GM12878 (cell line): ENCODE data around the gene RCAN2. TPM values are rescaled to one million over a fixed set of nuclear protein-coding genes. Genes with fewer than 3 reads are reported as not detected.

Experiments
- ATAC-seq: fragments of 200-7000 bp; cut with Tn5 transposase; 3 replicates; pipeline ENCODE4 v1.9.1; 2020; ENCODE audit warnings: mild to moderate bottlenecking, moderate library complexity
- BruUV-seq: library from RNA; stranded (reverse); fragments of 400-500 nt; replicated peaks from 2 replicates; lab custom pipeline; 2021; lab: Mats Ljungman, UMichigan
- CTCF ChIA-PET: fragments of 300-600 bp; sonication (Branson Sonifier 250); formaldehyde crosslinking; extraction: SDS; loops from one replicate; lab custom pipeline; 2021; ENCODE audit warnings: inconsistent platforms; lab: Yijun Ruan, JAX
- POLR2A ChIA-PET: fragments of 350-600 bp; formaldehyde crosslinking; extraction: SDS; loops from one replicate; lab custom pipeline; 2021; ENCODE audit warnings: inconsistent platforms; lab: Charles Lee
- RAD21 ChIA-PET: fragments of 300-600 bp; sonication (Branson Sonifier 250); formaldehyde crosslinking; loops from one replicate; lab custom pipeline; 2023; ENCODE audit warnings: antibody characterized with exemption; ENCODE audit not compliant: unreplicated experiment; lab: Charles Lee
- SMC1A ChIA-PET: fragments of 300-600 bp; sonication (Branson Sonifier 250); formaldehyde crosslinking; loops from one replicate; lab custom pipeline; 2023; ENCODE audit not compliant: unreplicated experiment, uncharacterized antibody; lab: Charles Lee
- DNase-seq: peaks from one replicate; pipeline ENCODE4 v3.0.0-alpha.2; 2011; ENCODE audit warnings: low read depth, low spot score
- FAIRE-seq: peaks from 3 replicates; lab custom pipeline; 2011; peaks lifted over from hg19 to GRCh38; lab: Jason Lieb, UNC
- H2AFZ ChIP-seq: 2 replicates; pipeline ENCODE4 v1.6.0; 2011; ENCODE audit warnings: low read depth, low read length, control low read depth; ENCODE audit not compliant: control insufficient read depth
- H3K27ac ChIP-seq: 2 replicates; pipeline ENCODE4 v1.5.1; 2011; ENCODE audit warnings: control low read depth; ENCODE audit not compliant: control insufficient read depth, insufficient read depth
- H3K27me3 ChIP-seq, 2 experiments: replicated peaks in 1 of 2; 2 replicates each; pipeline versions ENCODE4 v1.6.0 to v1.6.1; 2011; ENCODE audit warnings: low read length in 1 of 2; ENCODE audit not compliant: control insufficient read depth in 2 of 2, insufficient read depth in 2 of 2
- H3K36me3 ChIP-seq, 2 experiments: 2 replicates each; pipeline ENCODE4 v1.5.1; 2011; ENCODE audit warnings: low read length in 1 of 2; ENCODE audit not compliant: control insufficient read depth in 2 of 2, insufficient read depth in 2 of 2
- H3K4me1 ChIP-seq: 2 replicates; pipeline ENCODE4 v1.6.1; 2011; ENCODE audit warnings: mild to moderate bottlenecking, low read length, moderate library complexity, mixed read lengths; ENCODE audit not compliant: control insufficient read depth, insufficient read depth
- H3K4me2 ChIP-seq: 2 replicates; pipeline ENCODE4 v1.6.0; 2011; ENCODE audit warnings: control low read depth; ENCODE audit not compliant: control insufficient read depth, insufficient read depth
- H3K4me3 ChIP-seq: fragments of 200-600 bp; sonication (generic); 2 replicates; pipeline ENCODE4 v1.5.1; 2016
- H3K79me2 ChIP-seq: 2 replicates; pipeline ENCODE4 v1.6.0; 2011; ENCODE audit warnings: low read length; ENCODE audit not compliant: control insufficient read depth, insufficient read depth
- H3K9ac ChIP-seq: 2 replicates; pipeline ENCODE4 v1.8.0; 2011; ENCODE audit warnings: low read length, control low read depth, mixed read lengths; ENCODE audit not compliant: control insufficient read depth, insufficient read depth
- H3K9me3 ChIP-seq: replicated peaks from 3 replicates; pipeline ENCODE4 v1.5.1; 2011; ENCODE audit warnings: mild to moderate bottlenecking, low read length; ENCODE audit not compliant: control insufficient read depth, insufficient read depth
- H4K20me1 ChIP-seq: 2 replicates; pipeline ENCODE4 v1.6.0; 2011; ENCODE audit not compliant: control insufficient read depth, insufficient read depth
- CHD2 ChIP-seq: IDR thresholded peaks from 2 replicates; pipeline ENCODE4 v1.6.1; 2011; ENCODE audit warnings: low read depth, low read length, improper control_type of control experiment, borderline replicate concordance
- HDAC6 ChIP-seq: fragments of 200-600 bp; sonication (generic); IDR thresholded peaks from one replicate; pipeline ENCODE4 v1.8.0; 2017; ENCODE audit warnings: antibody characterized with exemption; ENCODE audit not compliant: unreplicated experiment
- IKZF1 ChIP-seq: fragments of 450-650 bp; conservative IDR thresholded peaks from 2 replicates; pipeline ENCODE4 v1.6.1; 2017; ENCODE audit warnings: antibody characterized with exemption, mild to moderate bottlenecking
- KAT2A ChIP-seq: conservative IDR thresholded peaks from 2 replicates; pipeline ENCODE4 v1.6.1; 2011; ENCODE audit warnings: low read depth, low read length; ENCODE audit not compliant: control insufficient read depth
- KLF5 ChIP-seq: fragments of 450-650 bp; IDR thresholded peaks from 2 replicates; pipeline ENCODE4 v1.6.1; 2014; ENCODE audit warnings: mild to moderate bottlenecking; ENCODE audit not compliant: partially characterized antibody
- NBN ChIP-seq: fragments of 450-650 bp; IDR thresholded peaks from 2 replicates; pipeline ENCODE4 v1.6.1; 2016
- RB1 ChIP-seq: fragments of 450-650 bp; formaldehyde crosslinking; IDR thresholded peaks from 2 replicates; pipeline ENCODE4 v1.6.1; 2017; ENCODE audit warnings: mild to moderate bottlenecking, borderline replicate concordance
- RUNX3 ChIP-seq: IDR thresholded peaks from 2 replicates; pipeline ENCODE4 v1.6.1; 2012; ENCODE audit warnings: low read length, inconsistent platforms
- SP1 ChIP-seq: IDR thresholded peaks from one replicate; pipeline ENCODE4 v1.6.1; 2011; ENCODE audit warnings: low read depth, low read length
- SPI1 ChIP-seq: IDR thresholded peaks from 2 replicates; pipeline ENCODE4 v1.6.1; 2011; ENCODE audit warnings: low read depth, mild to moderate bottlenecking, low read length, moderate library complexity, borderline replicate concordance; ENCODE audit not compliant: insufficient read depth
- SUZ12 ChIP-seq: fragments of 200-600 bp; sonication (generic); IDR thresholded peaks from one replicate; pipeline ENCODE4 v1.6.1; 2018; ENCODE audit warnings: antibody characterized with exemption, mild to moderate bottlenecking; ENCODE audit not compliant: unreplicated experiment
- YBX1 ChIP-seq: fragments of 450-650 bp; IDR thresholded peaks from 2 replicates; pipeline ENCODE4 v1.6.1; 2016; ENCODE audit warnings: antibody characterized with exemption
- YY1 ChIP-seq: IDR thresholded peaks from 2 replicates; pipeline ENCODE4 v1.6.1; 2011; ENCODE audit warnings: low read depth, mild to moderate bottlenecking, low read length
- in situ Hi-C: fragments of 300-500 bp; cut with MboI; formaldehyde crosslinking; loops from 9 replicates; pipeline ENCODE4 v1.14.3; 2018; ENCODE audit warnings: mixed read lengths
- intact Hi-C: fragments of 100-400 bp; cut with micrococcal nuclease; formaldehyde crosslinking; loops from one replicate; pipeline ENCODE4 v1.14.2; 2022; ENCODE audit not compliant: unreplicated experiment
- polyA plus RNA-seq, 11 experiments: library from polyadenylated mRNA; depleted of rRNA in 4 of 11; unstranded in 6 of 11; stranded (reverse) in 5 of 11; fragments of >200 nt; fragmentation: Nextera tagmentation in 4 of 11; fragmentation: Illumina TruSeq in 1 of 11; extraction: Ambion mirVana in 4 of 11; extraction: Trizol in 1 of 11; gene quantifications; 1 replicate in 1 of 11; 2 replicates in 10 of 11; pipeline versions ENCODE4 v1.2.1 to v1.2.3, GENCODE V29; 2011 to 2016; ENCODE audit warnings: inconsistent platforms in 2 of 11, missing spikeins in 2 of 11, low read depth in 1 of 11
- total RNA-seq, 4 experiments: library from RNA; depleted of rRNA in 3 of 4; stranded (reverse); fragments of >200 nt in 3 of 4; fragmentation: Illumina TruSeq in 1 of 4; extraction: Trizol in 1 of 4; gene quantifications; 2 replicates each; pipeline versions ENCODE4 v1.2.1 to v1.2.3, GENCODE V29; 2013 to 2021
- TF ChIP-seq, protein P1 (sequence below): fragments of 150-350 bp; IDR thresholded peaks from 2 replicates; pipeline ENCODE4 v1.6.1; 2016; ENCODE audit warnings: low read depth, low read length
- TF ChIP-seq, protein P2 (sequence below): fragments of 450-650 bp; IDR thresholded peaks from 2 replicates; pipeline ENCODE4 v1.6.1; 2014; ENCODE audit warnings: mild to moderate bottlenecking
- TF ChIP-seq, protein P3 (sequence below): IDR thresholded peaks from 2 replicates; pipeline ENCODE4 v1.6.1; 2011; ENCODE audit warnings: mild to moderate bottlenecking, low read depth, low read length, moderate library complexity; ENCODE audit not compliant: insufficient replicate concordance
- TF ChIP-seq, protein P4 (sequence below): IDR thresholded peaks from 2 replicates; pipeline ENCODE4 v1.6.1; 2011; ENCODE audit warnings: borderline replicate concordance, low read depth, mild to moderate bottlenecking, moderate library complexity, low read length; ENCODE audit not compliant: insufficient read depth, poor library complexity, severe bottlenecking
- TF ChIP-seq, protein P5 (sequence below): fragments of 450-650 bp; IDR thresholded peaks from 2 replicates; pipeline ENCODE4 v1.6.1; 2016; ENCODE audit warnings: mild to moderate bottlenecking

The RCAN2 gene
- total and polyA plus RNA-seq, 10 of the 15 experiments (the other 5 are each of a cell fraction or from before 2014, with no cell fraction given), result 0.06 TPM; not detected in 9

DNA sequence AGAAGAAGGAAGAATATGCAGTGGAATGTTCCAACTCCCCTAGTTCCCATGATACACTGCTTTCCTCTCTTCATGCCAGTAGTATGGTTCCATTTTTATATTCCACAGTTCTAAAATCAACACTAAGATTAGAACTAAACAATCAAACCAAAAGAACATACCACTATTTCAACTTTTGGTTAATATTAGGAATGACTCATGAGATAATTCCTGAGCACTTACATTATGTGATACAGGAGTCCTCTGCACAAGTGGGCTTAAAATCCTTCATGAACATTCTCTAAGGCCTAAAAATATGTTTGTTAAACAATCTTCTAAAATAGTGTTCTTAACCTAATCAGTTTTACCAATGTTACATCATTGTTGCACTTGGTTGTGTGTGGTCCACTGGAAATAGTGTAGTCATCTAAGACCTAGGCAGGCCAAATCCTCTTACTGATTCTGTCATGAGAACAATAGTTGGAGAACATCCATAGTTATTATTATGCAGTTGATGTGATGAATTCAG, 30.3 kb upstream of the RCAN2 start:
- H4K20me1 ChIP-seq, result no peaks in the 10 kb centered on the region
- no peaks in the 10 kb centered on the region for H3K79me2 ChIP-seq
- no peak overlapping the region for H3K27ac ChIP-seq
- RAD21 ChIA-PET, result no interaction called here
- H3K9me3 ChIP-seq, result no peaks in the 10 kb centered on the region
- no peaks in the 10 kb centered on the region for H3K27me3 ChIP-seq
- intact Hi-C loops (no loop called here), in situ Hi-C loops (no loop called here)
- no peak overlapping the region for H3K4me3 ChIP-seq
- no peak overlapping the region for H3K4me2 ChIP-seq
- ATAC-seq (no peak), DNase-seq (no peak), FAIRE-seq (no peak)
- no peaks in the 10 kb centered on the region for H3K36me3 ChIP-seq
- CTCF ChIA-PET, result no interaction called here
- H2AFZ ChIP-seq, result no peak overlapping the region
- H3K9ac ChIP-seq, result no peak overlapping the region
- no peaks in the 10 kb centered on the region for H3K4me1 ChIP-seq
- POLR2A ChIA-PET, result no interaction called here
- BruUV-seq, result no TSS peak
- SMC1A ChIA-PET, result no interaction called here
- TF ChIP-seq NBN (no peak), RUNX3 (no peak), HDAC6 (no peak), YY1 (no peak), SUZ12 (no peak), CHD2 (no peak), SP1 (no peak), KAT2A (no peak), IKZF1 (no peak), RB1 (no peak), YBX1 (no peak), KLF5 (no peak), SPI1 (no peak)
- TF ChIP-seq, protein P1, sequence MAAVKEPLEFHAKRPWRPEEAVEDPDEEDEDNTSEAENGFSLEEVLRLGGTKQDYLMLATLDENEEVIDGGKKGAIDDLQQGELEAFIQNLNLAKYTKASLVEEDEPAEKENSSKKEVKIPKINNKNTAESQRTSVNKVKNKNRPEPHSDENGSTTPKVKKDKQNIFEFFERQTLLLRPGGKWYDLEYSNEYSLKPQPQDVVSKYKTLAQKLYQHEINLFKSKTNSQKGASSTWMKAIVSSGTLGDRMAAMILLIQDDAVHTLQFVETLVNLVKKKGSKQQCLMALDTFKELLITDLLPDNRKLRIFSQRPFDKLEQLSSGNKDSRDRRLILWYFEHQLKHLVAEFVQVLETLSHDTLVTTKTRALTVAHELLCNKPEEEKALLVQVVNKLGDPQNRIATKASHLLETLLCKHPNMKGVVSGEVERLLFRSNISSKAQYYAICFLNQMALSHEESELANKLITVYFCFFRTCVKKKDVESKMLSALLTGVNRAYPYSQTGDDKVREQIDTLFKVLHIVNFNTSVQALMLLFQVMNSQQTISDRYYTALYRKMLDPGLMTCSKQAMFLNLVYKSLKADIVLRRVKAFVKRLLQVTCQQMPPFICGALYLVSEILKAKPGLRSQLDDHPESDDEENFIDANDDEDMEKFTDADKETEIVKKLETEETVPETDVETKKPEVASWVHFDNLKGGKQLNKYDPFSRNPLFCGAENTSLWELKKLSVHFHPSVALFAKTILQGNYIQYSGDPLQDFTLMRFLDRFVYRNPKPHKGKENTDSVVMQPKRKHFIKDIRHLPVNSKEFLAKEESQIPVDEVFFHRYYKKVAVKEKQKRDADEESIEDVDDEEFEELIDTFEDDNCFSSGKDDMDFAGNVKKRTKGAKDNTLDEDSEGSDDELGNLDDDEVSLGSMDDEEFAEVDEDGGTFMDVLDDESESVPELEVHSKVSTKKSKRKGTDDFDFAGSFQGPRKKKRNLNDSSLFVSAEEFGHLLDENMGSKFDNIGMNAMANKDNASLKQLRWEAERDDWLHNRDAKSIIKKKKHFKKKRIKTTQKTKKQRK, result no peak
- TF ChIP-seq, protein P2, sequence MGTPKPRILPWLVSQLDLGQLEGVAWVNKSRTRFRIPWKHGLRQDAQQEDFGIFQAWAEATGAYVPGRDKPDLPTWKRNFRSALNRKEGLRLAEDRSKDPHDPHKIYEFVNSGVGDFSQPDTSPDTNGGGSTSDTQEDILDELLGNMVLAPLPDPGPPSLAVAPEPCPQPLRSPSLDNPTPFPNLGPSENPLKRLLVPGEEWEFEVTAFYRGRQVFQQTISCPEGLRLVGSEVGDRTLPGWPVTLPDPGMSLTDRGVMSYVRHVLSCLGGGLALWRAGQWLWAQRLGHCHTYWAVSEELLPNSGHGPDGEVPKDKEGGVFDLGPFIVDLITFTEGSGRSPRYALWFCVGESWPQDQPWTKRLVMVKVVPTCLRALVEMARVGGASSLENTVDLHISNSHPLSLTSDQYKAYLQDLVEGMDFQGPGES, result no peak
- TF ChIP-seq, protein P3, sequence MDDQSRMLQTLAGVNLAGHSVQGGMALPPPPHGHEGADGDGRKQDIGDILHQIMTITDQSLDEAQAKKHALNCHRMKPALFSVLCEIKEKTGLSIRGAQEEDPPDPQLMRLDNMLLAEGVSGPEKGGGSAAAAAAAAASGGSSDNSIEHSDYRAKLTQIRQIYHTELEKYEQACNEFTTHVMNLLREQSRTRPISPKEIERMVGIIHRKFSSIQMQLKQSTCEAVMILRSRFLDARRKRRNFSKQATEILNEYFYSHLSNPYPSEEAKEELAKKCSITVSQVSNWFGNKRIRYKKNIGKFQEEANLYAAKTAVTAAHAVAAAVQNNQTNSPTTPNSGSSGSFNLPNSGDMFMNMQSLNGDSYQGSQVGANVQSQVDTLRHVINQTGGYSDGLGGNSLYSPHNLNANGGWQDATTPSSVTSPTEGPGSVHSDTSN, result no peak
- TF ChIP-seq, protein P4, sequence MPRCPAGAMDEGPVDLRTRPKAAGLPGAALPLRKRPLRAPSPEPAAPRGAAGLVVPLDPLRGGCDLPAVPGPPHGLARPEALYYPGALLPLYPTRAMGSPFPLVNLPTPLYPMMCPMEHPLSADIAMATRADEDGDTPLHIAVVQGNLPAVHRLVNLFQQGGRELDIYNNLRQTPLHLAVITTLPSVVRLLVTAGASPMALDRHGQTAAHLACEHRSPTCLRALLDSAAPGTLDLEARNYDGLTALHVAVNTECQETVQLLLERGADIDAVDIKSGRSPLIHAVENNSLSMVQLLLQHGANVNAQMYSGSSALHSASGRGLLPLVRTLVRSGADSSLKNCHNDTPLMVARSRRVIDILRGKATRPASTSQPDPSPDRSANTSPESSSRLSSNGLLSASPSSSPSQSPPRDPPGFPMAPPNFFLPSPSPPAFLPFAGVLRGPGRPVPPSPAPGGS, result no peak
- TF ChIP-seq, protein P5, sequence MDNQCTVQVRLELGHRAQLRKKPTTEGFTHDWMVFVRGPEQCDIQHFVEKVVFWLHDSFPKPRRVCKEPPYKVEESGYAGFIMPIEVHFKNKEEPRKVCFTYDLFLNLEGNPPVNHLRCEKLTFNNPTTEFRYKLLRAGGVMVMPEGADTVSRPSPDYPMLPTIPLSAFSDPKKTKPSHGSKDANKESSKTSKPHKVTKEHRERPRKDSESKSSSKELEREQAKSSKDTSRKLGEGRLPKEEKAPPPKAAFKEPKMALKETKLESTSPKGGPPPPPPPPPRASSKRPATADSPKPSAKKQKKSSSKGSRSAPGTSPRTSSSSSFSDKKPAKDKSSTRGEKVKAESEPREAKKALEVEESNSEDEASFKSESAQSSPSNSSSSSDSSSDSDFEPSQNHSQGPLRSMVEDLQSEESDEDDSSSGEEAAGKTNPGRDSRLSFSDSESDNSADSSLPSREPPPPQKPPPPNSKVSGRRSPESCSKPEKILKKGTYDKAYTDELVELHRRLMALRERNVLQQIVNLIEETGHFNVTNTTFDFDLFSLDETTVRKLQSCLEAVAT, result no peak
